GM15510 (cell line): Measurements from ENCODE around the gene CIPC.

Experiments
- POLR2A ChIP-seq: IDR thresholded peaks from 3 replicates; pipeline ENCODE4 v1.6.1; 2011; ENCODE audit warnings: borderline replicate concordance; ENCODE audit not compliant: insufficient read length; ENCODE audit errors: extremely low read depth

CIPC gene

GRCh38 chr14:77106666-77107065 lies 8.6 kb downstream of the CIPC start:
- TF ChIP-seq POLR2A, result no peak

GRCh38 chr14:77107228-77107627 lies 9.2 kb downstream of the CIPC start:
- TF ChIP-seq POLR2A, result no peak

DNA sequence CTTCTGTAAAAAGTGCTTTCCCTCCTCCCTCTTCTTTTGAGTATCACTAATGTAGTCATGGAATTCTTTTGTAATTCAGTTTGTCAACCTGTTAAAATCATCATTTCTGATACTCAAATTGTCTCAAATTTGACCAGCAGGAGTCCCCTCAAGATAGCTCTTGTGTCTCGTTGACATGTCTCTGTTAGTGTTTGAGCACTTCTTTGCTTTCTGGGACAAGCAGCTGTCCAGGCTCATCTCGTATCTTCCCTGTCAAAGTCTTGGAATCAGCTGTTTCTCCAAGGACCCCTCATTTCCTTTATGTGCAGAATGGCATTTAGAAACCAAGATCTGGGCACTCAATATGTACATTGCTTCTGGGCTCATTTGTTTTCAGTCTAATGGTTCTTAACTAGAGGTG lies 10.7 kb downstream of the CIPC start:
- no peak for TF ChIP-seq POLR2A

DNA sequence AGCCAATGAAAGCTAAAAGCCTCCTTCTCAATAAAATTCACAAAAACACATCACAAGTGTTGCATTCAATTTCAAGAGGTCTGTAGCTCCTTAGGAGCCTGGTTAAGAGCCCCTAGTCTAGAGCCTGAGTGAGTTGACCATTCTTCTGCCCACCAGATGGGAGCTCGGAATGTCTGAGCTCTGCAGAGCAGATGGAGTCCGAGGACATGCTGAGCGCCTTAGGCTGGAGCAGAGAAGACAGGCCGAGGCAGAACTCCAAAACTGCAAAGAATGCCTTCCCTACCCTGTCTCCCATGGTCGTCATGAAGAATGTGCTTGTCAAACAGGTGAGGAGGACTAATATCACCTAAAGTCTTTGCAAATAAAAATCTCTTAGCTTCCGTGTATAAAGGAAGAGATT lies 11.6 kb downstream of the CIPC start:
- no peak for TF ChIP-seq POLR2A

DNA sequence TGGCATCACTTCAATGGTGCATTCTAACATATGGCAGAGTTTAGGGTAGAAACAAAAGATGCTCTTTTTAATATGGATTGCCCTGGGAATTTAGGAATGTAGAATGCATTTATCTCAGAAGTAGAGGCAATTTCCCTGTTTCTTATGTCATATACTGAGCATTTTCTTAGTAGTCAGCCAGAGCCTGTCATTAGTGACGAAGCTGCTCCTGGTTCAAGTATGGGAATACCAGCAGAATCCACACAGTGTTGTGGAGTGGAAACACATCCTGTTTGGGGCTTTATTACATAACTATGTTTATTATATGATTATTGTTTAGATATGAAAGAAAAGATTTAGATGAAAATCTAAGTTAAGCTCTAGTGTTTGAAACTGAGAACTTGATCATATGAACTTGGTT lies 12.2 kb downstream of the CIPC start:
- no peak for TF ChIP-seq POLR2A

GRCh38 chr14:77111021-77111420 lies 13.0 kb downstream of the CIPC start:
- TF ChIP-seq POLR2A, result no peak

GRCh38 chr14:77113644-77114043 lies 15.6 kb downstream of the CIPC start:
- TF ChIP-seq POLR2A, result no peak

DNA sequence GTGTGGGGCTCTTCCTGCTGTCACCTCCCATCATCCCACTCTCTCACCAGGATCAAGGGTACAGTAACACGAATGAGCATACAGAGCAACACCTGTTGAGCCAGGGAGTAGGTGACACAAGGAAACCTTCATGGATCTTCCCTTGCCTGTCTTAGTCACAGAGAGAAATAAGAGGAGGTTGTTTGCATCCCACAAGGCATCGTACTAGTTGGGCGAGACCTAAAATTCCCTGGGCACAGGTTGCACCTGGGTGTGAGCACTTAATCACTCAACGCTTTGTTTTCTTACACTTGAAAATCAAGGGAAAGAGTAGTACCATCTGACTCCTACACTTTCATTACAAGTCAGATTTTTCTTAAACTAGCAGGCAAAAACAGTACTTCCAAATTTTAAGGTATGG lies 16.6 kb downstream of the CIPC start:
- no peak for TF ChIP-seq POLR2A

- TF ChIP-seq POLR2A, result no peak
These were observed 18.2 kb downstream of the CIPC start for GRCh38 chr14:77116172-77116817.

GRCh38 chr14:77119851-77120250 lies 21.8 kb downstream of the CIPC start:
- no peak for TF ChIP-seq POLR2A

- TF ChIP-seq POLR2A, result no peak
These were observed 23.0 kb downstream of the CIPC start for GRCh38 chr14:77120771-77121743.

GRCh38 chr14:77122526-77123125 lies 24.6 kb downstream of the CIPC start:
- no peak for TF ChIP-seq POLR2A

GRCh38 chr14:77123381-77124325 lies 25.6 kb downstream of the CIPC start:
- no peak for TF ChIP-seq POLR2A
